HG02870 (cell line): ENCODE results near the gene REV3L.
"Not testable (repeated sequence)": the region's sequence is repeated elsewhere in the genome, so short reads cannot be mapped to it uniquely, and the experiment has no call there.

Experiments used
- ATAC-seq: cut with Tn5 transposase; IDR thresholded peaks from one replicate; pipeline ENCODE4 v1.9.1; 2021; ENCODE audit warnings: mild to moderate bottlenecking, moderate library complexity; ENCODE audit not compliant: unreplicated experiment

REV3L gene

DNA sequence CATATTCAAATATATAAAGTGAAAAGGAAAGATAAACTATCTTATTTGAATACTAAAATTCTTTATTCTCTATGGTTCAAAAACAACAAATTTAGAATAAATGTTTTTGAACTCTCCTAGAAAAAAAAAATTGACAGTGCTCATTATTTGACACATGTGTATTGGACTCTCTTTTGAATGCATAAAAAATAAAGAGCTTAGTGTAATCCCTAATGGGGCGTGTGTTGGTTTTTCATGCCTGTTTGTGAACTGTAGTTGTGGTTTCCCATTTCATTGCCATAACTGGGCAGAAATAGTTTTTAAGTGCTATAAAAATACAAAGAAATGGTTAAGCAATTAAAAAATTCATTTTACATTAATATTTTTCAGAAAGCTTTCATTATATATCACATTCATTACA lies 101.3 kb downstream of the REV3L start:
- no peak for ATAC-seq

DNA sequence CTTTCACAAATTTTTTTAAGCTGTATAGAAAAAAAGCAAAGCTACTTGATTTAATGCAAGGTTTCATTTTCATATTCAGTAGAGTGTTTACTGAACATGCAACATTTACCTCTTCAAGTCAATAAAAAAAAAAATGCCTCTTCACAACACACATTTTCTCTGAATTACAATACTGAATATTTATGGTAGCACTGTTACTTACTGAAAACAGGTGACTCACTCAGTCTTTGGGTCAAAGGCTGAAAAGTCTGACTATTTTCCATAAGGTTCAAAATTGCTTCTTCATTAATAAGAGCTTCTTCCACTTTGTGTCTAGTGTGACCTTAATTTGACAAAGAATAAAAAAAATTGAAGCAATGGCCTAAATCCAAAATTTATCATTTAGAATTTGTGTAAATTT lies 101.9 kb downstream of the REV3L start:
- ATAC-seq, result no peak

DNA sequence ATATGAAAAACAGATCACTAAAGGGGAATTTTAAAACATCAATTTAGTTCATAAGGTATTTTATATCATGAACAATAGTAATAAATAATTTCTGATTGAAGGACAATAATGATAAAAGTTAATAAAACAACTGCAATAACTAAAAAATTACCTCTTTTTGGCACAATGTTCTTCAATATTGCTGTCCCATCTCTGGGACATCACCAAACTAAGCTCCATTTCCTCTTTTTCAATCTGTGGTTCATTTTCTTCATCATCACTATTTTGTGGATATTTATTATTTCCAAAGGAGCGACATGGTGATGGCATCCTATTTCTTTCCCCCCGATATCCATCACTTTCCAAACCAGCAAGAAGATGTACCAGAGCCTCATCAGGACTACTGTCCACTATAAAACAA lies 103.2 kb downstream of the REV3L start:
- no peak for ATAC-seq

DNA sequence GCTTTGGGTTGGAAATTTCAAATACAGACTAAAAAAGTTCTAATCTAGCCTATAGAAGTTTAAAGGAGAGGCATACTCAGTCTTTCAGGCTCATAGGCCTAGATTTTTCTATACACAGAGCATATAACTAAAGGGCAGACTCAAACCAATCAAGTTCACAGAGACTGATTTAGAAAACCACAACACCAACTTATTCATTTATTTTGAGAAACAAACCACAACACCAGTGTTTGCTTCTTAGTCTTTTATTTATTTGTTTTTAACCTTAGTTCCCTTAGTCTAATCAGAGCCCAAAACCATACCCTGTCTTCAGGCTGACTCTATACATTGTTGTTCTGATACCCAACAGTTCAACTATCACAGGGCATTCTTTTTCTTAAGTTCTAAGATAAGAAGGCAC lies 103.7 kb downstream of the REV3L start:
- ATAC-seq, result no peak

DNA sequence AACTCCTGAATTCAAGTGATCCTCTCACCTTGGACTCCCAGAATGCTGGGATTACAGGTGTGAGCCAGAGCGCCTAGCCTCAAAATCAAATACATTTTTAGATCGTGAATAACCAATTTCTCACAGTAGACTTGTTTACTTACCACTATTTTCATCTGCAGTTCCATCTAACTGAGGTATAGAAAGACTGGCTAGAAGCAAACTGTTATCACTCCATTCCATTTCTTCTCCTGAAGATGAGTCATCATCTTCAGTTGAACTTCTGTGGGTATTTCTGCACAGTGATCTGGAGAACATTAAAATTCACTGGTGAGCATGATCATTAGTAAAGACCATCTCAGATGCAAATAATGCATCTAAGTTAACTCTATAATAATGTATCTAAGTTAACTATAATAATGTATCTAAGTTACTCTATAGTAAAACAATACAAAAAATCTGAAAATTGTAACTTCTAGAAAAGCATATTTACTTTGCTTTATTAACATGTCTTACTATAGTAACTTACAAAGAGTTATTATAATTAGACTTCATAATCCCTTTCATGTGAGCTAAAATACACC lies 105.4 kb downstream of the REV3L start:
- no peak for ATAC-seq

DNA sequence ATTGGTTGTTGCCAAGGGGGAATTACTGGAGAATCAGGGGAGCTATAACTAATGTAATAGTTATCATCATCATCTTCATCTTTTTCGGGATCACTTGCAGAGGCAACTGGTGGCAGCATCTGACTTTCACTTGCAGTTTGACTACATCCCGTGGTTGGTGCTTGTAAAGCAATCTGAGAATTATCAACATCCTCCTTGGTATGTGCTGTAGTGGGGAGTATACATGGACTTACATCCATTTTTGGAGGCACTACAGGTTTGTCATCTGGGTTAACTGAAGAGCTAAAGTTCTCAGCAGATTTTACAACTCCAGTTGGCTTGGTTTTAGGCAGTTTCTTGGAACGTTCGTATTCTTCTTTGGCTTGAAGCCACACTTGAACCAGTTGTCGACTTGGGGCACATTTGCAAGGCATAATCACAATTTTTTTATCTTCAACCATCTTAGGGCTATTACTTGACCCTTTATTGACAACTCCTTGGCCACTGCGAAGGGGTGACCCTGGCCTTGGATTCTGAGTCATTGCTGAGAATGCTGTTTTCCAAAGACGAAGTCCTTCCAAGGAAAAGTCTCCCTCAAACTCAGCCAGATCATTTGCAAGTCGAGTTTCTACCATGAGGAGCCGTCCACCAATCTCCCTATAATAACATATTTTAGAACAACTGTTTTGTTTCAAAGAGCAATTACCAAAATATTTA lies 115.5 kb downstream of the REV3L start:
- ATAC-seq, result no peak

DNA sequence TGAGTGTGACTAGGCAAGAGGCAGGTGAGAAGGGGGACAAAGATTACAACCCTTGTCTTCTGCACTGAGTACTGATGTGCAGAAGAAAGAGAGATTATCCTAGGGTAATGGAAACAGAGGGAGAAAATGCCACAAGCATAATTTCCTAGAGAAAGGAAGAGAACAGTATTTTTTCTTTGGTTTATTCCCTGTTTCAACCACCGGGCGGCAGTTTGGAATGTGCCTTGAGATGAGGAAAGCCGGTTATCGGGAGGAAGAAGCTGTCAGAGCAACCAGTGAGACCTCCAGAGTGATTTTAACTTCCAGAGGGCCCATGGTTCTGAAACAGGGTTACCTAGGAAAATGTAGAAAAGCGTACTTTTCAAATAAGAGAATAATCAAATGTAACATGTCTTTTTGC lies 121.4 kb downstream of the REV3L start:
- no peak for ATAC-seq

DNA sequence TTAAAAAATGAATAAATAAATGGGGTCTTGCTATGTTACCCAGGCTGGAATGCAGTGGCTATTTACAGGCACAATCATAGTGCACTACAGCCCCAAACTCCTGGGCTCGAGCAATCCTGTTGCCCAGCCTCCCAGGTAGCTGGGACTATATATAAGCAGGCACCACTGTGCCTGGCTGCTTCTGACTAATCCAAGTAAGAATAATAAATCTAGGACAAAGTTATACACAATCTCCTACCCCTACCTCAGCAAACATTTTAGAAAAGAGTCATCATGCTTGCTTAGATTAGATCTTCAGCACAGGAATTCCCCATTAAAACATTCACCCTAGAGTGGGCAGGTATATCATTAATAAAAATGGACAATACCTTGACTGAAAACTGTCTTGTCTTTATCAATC lies 124.6 kb downstream of the REV3L start:
- no peak for ATAC-seq

DNA sequence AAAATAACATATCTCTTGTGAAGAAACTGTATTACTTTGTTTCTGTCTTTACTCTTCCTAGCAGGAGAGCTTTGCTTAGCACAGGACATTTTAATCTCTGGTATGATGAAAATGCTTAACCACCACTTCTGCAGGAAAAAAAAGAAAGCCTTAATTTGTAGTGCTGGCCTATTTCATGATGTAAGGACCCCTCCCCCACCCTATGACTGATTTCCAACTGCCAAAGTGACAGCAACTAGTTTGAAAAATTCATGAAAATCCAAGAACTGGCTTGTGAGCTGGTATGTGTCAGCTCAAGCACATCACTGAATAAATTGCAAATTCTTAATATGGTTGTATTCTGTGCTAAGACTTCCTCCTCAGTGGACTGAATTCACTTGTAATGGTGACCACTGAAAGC lies 125.3 kb downstream of the REV3L start:
- ATAC-seq, result no peak

DNA sequence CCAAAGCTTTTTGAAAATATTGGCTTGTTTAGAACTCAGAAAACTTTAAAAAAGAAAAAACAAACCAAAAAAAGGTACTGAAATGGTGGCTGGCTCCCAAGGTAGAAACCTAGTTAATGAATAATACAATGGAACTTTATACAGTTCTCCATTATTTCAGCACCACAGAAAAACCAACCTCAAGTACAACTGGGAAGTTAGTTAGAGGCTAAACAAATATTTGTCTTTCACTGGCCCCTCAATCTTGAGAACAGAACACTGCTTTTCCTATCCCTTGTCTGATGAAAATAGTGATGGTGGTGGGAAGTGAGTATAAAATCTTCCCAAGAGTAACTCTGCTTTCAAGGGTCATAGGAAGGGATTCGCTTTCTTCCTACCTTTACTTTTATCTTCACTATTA lies 126.5 kb downstream of the REV3L start:
- ATAC-seq, result no peak

DNA sequence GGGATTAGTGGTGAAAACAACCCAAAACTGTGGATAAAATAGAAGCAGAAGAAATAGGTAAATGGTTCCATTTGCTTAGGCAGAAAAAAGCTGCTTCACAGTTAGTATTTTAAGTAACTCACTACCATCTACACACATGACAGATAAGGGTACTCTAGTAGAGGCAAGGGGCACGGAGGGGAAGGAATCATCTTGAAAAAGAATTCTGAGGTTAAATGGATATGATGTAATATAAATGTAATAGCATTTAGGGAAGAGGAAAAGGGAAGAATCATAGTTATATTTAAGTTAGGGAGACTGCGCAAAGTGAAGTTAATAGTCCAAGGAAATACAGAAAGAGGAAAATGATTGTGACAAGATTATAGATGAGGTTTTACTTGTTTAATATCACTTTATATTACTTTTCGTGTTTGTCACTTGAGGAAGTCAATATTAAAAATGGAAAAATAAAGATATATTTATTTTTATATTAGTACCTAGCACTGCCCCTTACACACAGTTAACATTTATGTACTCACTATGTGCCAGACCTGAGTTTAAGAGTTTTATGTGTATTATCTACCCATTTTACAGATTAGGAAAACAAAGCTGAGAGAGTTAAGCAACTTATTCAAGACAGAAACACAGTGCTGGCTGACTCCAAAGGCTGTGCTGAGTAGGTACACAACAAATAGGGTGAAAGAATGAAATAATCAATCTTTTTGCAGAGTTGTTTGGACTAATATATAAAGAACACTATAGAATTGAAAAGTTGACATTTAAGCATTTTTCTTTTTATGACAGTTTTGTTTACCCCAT lies 128.1 kb downstream of the REV3L start:
- ATAC-seq, result no peak

DNA sequence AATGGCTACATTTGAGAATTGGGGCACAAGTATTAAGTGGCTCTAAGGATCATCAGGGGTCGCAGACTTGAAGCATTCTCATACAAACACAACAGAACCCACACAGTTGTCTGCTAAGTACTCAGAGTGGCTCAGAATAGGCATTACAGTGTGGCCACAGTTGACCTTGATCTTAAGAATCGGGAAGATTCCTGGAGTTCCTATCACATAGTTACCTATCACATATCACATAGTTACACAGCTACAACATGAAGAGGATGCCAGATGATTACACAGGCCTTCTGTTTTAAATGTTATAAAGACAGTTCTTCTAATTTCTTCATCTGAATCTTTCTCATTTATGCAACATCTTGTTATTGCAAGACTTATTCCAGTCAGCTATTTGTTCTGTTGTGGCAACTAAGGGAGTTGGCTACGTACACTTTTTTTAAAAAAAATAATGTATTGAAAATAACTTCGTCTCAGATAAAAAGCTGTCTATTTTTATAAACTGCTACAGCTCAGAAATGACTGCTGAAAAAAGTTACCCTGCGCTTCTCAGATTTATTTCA lies 129.0 kb downstream of the REV3L start:
- ATAC-seq, result no peak

DNA sequence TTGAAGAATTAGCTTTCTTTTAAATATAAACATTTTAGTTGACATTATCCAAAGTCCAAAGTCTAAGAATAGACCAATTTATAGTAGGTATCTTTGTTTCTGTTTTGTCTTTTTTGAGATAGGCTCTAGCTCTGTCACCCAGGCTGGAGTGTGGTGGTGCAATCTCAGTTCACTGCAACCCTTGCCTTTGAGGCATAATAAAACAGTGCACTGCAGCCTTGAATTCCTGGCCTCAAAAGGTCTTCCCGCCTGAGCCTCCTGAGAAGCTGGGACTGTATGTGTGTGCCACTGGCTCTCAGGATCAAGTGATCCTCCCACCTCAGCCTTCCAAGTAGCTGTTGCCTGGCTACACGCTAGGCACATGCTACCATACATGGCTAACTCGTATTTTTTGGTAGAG lies 135.4 kb downstream of the REV3L start:
- ATAC-seq, result no peak

DNA sequence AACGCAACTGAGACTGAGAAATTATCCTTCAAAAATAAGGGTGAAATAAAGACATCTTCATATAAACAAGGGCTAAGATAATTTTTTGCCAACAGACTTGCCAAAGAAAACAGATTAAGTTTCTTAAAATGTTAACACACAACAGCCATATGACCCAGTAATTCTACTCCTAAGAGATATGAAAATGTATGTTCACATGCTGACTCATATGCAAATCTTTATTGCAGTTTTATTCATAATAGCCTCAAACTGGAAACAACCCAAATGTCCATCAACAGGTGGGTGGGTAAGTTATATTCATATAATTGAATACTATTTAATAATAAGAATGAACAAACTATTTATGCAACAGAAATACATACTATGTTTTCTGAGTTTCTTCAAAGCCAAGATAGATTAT lies 140.1 kb downstream of the REV3L start:
- ATAC-seq, result no peak

DNA sequence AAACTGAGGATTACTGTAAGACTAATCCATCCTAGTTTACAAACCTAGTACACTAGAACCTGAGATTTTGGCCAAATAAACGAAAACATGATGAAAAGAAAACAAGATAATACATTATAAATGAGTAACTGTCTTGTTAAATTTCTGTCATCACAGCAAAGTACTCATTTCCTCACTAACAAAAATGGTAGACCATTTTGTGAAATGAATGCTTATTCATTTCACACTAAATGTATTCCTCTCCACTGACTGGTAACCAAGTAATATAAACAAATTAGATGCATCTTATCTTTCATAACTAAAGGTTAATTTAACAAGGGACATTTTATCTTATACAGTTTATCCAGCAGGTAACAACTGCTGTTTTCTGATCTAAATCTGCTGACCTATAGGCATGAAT lies 143.7 kb downstream of the REV3L start:
- ATAC-seq, result peak; percentile 16

DNA sequence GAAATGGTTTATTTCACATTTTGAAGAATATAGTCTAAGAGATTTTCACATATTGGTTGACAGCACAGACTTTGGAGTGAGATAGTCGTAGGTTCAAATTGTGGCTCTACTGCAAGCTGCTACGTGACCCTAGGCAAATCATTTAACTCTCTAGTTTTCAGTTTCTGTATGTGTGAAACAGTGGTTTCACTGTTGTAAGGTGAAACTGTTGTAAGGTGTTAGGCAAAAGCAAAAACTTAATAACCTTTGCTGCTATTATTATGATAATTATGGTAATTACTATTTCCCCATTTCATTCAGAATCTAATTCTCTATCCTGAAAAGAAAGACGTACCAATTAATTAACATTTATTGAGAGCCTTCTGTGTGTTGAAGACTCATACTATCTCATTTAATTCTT lies 144.2 kb downstream of the REV3L start:
- peak; percentile 96 for ATAC-seq

DNA sequence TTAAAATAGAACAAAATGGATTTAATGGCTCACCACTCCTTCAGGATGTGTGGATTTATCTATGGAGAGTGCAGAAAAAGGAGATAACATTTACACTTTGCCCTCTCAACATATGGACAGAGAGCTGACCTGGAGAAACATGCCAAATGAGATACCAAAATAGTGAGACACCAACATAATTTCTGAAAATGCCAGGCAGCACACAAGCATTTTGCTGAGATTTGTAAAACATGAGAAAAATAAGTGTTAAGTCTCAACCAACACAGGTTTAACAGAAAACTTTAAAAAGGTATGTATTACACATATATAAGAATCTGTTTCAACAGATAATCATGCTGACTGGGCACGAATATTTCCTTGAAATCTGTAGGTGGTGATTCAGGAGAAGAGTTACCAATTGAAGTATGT lies 145.2 kb downstream of the REV3L start:
- ATAC-seq, result no peak

DNA sequence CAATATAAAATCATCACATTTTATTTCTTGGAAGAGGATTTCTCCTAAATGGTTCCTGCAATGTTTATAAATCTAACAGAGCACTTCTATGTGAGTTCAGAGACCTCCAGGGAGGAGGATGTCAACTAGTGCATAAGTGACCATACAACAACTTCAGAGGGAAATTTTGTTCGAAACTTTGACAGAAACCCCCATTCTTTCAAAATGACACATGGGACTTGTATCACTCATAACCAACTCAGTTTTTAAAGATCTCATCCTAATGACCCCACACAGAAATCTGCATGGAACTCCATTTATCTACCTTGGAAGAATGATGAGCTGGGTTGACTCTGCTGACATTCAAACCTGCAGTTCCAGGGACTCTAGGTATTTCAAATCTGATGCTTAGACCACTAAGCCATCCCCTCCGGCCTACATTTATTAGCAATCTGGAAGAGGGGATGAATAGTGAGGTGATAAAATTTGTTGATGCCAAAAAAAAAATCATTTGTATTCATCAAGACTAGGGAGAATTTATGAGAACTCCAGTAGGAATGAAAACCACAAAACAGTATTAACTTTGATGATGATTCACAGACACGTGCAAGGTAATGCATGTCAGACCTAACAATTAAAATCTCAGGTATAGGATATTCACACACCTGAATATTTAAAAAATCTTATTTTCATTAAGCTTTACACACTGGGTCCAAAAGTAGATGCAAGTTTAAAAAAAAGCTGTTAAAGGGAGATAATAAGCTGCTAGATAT lies 153.0 kb downstream of the REV3L start:
- ATAC-seq, result peak; percentile 89

DNA sequence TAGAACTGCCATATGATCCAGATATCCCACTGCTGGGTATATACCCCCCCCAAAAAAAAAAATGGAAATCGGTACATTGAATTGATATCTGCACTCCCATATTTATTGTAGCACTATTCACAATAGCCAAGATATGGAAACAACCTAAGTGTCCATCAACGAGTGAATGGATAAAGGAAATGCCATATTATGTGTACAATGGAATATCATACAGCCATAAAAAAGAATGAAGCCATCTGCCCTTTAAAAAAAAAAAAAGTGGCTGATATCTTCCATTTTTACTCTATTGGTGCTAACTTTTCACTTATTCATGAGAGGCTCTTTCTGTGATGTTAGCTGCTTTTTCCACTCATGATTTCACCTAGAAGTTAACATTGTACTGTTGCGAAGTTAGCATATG lies 156.5 kb downstream of the REV3L start:
- ATAC-seq, result no peak

DNA sequence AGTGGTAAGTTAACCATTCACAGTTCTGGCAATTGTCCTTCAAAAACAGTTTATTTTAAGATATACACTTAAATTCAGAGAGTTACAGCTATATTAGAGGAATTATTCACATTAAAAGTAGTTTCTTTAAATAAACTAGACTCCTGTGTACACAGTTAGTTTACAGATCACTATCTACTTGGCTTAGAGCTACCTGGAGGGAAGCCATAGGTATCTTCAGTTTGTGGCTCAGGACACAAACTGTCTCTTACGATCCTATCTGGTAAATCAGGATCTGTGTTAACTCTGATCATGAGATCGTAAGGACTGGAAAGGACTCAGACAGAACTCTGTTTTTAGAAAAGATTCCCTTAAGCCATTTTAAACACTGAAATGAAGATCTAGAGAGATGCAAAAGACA lies 160.9 kb downstream of the REV3L start:
- ATAC-seq, result no peak

DNA sequence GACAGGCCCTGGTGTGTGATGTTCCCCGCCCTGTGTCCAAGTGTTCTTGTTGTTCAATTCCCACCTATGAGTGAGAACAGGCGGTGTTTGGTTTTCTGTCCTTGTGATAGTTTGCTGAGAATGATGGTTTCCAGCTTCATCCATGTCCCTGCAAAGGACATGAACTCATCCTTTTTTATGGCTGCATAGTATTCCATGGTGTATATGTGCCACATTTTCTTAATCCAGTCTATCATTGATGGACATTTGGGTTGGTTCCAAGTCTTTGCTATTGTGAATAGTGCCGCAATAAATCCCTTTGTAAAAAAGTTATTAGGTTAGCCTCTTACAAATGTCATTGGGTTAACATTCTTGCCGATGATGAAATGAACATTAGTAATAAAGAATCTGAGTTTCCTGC lies 175.1 kb downstream of the REV3L start:
- not testable (repeated sequence) for ATAC-seq
